Spleen (tissue), 7 donors: ENCODE results near the gene ADH6.
"Not testable (repeated sequence)": the region's sequence is repeated elsewhere in the genome, so short reads cannot be mapped to it uniquely, and the experiment has no call there.

Experiments used
- POLR2A ChIP-seq, 3 donors: fragments of 450-650 bp; IDR thresholded peaks; one replicate each; pipeline ENCODE4 v1.5.1; 2017; ENCODE audit warnings: antibody characterized with exemption in 3 of 3, mild to moderate bottlenecking in 1 of 3
- POLR2AphosphoS5 ChIP-seq, 3 donors: sonication (generic); formaldehyde crosslinking; IDR thresholded peaks; one replicate each; pipeline ENCODE4 v1.5.1; 2017; ENCODE audit warnings: antibody characterized with exemption in 3 of 3
- TF ChIP-seq, protein P1 (sequence below), 11 experiments: fragments of 200-600 bp in 7 of 11; fragments of 450-650 bp in 4 of 11; sonication (generic) in 4 of 11; IDR thresholded peaks in 8 of 11; conservative IDR thresholded peaks in 3 of 11; 1 replicate in 7 of 11; 2 replicates in 4 of 11; pipeline versions ENCODE4 v1.4.0 to v1.8.0; 2016 to 2021; ENCODE audit warnings: antibody characterized with exemption in 11 of 11, inconsistent platforms in 4 of 11, mild to moderate bottlenecking in 1 of 11
- donor health status: DM: no; HTN: no; CAD: no; lungs with moderate emphysema.
- donor health status: DM: no; HTN: no; CAD: no.
- donor health status: DM: no; HTN: no; CAD: no.

DNA sequence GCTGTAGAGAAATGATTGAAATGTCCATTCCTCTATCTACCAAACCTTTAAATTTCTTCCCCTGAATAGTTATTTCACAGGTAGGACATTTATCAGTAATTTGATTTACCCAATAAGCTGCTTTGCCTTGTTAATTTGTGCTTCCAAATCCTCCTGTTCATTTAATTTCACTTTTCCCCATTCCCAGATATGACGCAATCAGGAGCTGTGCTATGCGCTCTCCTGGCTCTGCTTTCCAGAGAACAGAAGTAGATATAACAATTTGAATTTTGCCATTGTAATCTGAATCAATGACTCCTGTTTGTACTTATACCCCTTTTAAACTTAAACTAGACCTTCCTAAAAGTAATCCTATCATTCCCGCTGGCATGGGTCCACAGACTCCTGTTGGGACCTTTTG lies 29.1 kb downstream of the ADH6 start:
- TF ChIP-seq, protein P1, sequence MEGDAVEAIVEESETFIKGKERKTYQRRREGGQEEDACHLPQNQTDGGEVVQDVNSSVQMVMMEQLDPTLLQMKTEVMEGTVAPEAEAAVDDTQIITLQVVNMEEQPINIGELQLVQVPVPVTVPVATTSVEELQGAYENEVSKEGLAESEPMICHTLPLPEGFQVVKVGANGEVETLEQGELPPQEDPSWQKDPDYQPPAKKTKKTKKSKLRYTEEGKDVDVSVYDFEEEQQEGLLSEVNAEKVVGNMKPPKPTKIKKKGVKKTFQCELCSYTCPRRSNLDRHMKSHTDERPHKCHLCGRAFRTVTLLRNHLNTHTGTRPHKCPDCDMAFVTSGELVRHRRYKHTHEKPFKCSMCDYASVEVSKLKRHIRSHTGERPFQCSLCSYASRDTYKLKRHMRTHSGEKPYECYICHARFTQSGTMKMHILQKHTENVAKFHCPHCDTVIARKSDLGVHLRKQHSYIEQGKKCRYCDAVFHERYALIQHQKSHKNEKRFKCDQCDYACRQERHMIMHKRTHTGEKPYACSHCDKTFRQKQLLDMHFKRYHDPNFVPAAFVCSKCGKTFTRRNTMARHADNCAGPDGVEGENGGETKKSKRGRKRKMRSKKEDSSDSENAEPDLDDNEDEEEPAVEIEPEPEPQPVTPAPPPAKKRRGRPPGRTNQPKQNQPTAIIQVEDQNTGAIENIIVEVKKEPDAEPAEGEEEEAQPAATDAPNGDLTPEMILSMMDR (IDR thresholded peaks at IDR 0.05 in 8 of 11, conservative IDR thresholded peaks at IDR 0.05 in 3 of 11), result not testable (repeated sequence)
- not testable (repeated sequence) for TF ChIP-seq POLR2A, POLR2AphosphoS5 (IDR thresholded peaks at IDR 0.05)
